Measurements from ENCODE around the gene PRM1.

The PRM1 gene

GRCh38 chr16:11250786-11251524, 30.2 kb downstream of the PRM1 start:
- no peak overlapping the region for H2BK120ac ChIP-seq (ENCODE audit: low read depth, low read length)
- no peak for DNase-seq (ENCODE audit: low spot score)
- no peaks in the 10 kb centered on the region for H3K9me3 ChIP-seq (replicated peaks in 1 of 2; ENCODE audit: control insufficient read depth in 2 of 2, insufficient read depth in 1 of 2, low read depth in 1 of 2, low read length in 2 of 2)
- no peak overlapping the region for H3K9ac ChIP-seq (ENCODE audit: low read depth, low read length, poor library complexity)
- H2BK12ac ChIP-seq (ENCODE audit: low read length): no peak overlapping the region
- H3K27me3 ChIP-seq (ENCODE audit: control insufficient read depth in 3 of 3, insufficient read depth in 3 of 3, low read depth in 1 of 3, low read length in 3 of 3): peaks cover 0 to 13% (median 0%) of the 10 kb centered on the region in 3 experiments
- H3K4ac ChIP-seq (ENCODE audit: low read length): no peak overlapping the region
- H3K14ac ChIP-seq (ENCODE audit: low read length): no peak overlapping the region
- no peak overlapping the region for H4K91ac ChIP-seq (ENCODE audit: low read depth, low read length, poor library complexity)
- WGBS, 2 donors (ENCODE audit: extremely low coverage in 2 of 2, insufficient read length in 2 of 2, insufficient replicate concordance in 1 of 2): no CpG with 5 or more reads among the region's 10 CpGs
- H3K4me3 ChIP-seq (ENCODE audit: low read length in 2 of 2): no peak overlapping the region
- no peak overlapping the region for H3K18ac ChIP-seq (ENCODE audit: low read length)
- H3K4me2 ChIP-seq (ENCODE audit: insufficient read depth, low read length, poor library complexity, severe bottlenecking): no peak overlapping the region
- H2BK5ac ChIP-seq (ENCODE audit: low read length): no peak overlapping the region
- H3K23ac ChIP-seq (ENCODE audit: low read depth, low read length, poor library complexity): no peak overlapping the region
- H2BK15ac ChIP-seq (ENCODE audit: low read length): no peak overlapping the region
- no peak overlapping the region for H3K27ac ChIP-seq (replicated peaks; ENCODE audit: low read length)
- H3K4me1 ChIP-seq (ENCODE audit: control insufficient read depth in 2 of 2, insufficient read depth in 1 of 2, low read depth in 1 of 2, low read length in 2 of 2): peaks cover 3% of the 10 kb centered on the region in 2 donors
- H2AFZ ChIP-seq (ENCODE audit: low read length): no peak overlapping the region
- no peak overlapping the region for H2AK5ac ChIP-seq (ENCODE audit: low read depth, low read length)
- H3K79me1 ChIP-seq (ENCODE audit: low read depth, low read length): no peaks in the 10 kb centered on the region
- H4K8ac ChIP-seq (ENCODE audit: low read depth, low read length): no peak overlapping the region
- peaks cover 0 to 18% of the 10 kb centered on the region in 2 donors for H3K36me3 ChIP-seq (replicated peaks in 1 of 2; ENCODE audit: control insufficient read depth in 2 of 2, insufficient read depth in 2 of 2, low read length in 2 of 2)

GRCh38 chr16:11250091-11250785, 30.9 kb downstream of the PRM1 start:
- H3K18ac ChIP-seq (ENCODE audit: low read length): peak overlapping the region; percentile 75
- no peaks in the 10 kb centered on the region for H3K79me1 ChIP-seq (ENCODE audit: low read depth, low read length)
- no peak overlapping the region for H3K4me2 ChIP-seq (ENCODE audit: insufficient read depth, low read length, poor library complexity, severe bottlenecking)
- H3K4ac ChIP-seq (ENCODE audit: low read length): no peak overlapping the region
- H4K8ac ChIP-seq (ENCODE audit: low read depth, low read length): no peak overlapping the region
- no peak overlapping the region for H2AFZ ChIP-seq (ENCODE audit: low read length)
- no peak overlapping the region for H4K91ac ChIP-seq (ENCODE audit: low read depth, low read length, poor library complexity)
- H2BK5ac ChIP-seq (ENCODE audit: low read length): no peak overlapping the region
- no peak overlapping the region for H3K27ac ChIP-seq (replicated peaks; ENCODE audit: low read length)
- H3K9me3 ChIP-seq (replicated peaks in 1 of 2; ENCODE audit: control insufficient read depth in 2 of 2, insufficient read depth in 1 of 2, low read depth in 1 of 2, low read length in 2 of 2): no peaks in the 10 kb centered on the region
- peaks cover 0 to 12% (median 0%) of the 10 kb centered on the region in 3 experiments for H3K27me3 ChIP-seq (ENCODE audit: control insufficient read depth in 3 of 3, insufficient read depth in 3 of 3, low read depth in 1 of 3, low read length in 3 of 3)
- no peak overlapping the region for H3K4me3 ChIP-seq (ENCODE audit: low read length in 2 of 2)
- H3K4me1 ChIP-seq (ENCODE audit: control insufficient read depth in 2 of 2, insufficient read depth in 1 of 2, low read depth in 1 of 2, low read length in 2 of 2): peaks cover under 1 to 3% of the 10 kb centered on the region in 2 donors
- peaks cover 0 to 18% of the 10 kb centered on the region in 2 donors for H3K36me3 ChIP-seq (replicated peaks in 1 of 2; ENCODE audit: control insufficient read depth in 2 of 2, insufficient read depth in 2 of 2, low read length in 2 of 2)
- DNase-seq (ENCODE audit: low spot score): no peak
- no peak overlapping the region for H3K9ac ChIP-seq (ENCODE audit: low read depth, low read length, poor library complexity)
- no peak overlapping the region for H2BK15ac ChIP-seq (ENCODE audit: low read length)
- no CpG with 5 or more reads among the region's 16 CpGs for WGBS, 2 donors (ENCODE audit: extremely low coverage in 2 of 2, insufficient read length in 2 of 2, insufficient replicate concordance in 1 of 2)
- H2BK12ac ChIP-seq (ENCODE audit: low read length): no peak overlapping the region
- peak overlapping the region; percentile 85 for H2AK5ac ChIP-seq (ENCODE audit: low read depth, low read length)
- no peak overlapping the region for H3K14ac ChIP-seq (ENCODE audit: low read length)
- no peak overlapping the region for H3K23ac ChIP-seq (ENCODE audit: low read depth, low read length, poor library complexity)
- no peak overlapping the region for H2BK120ac ChIP-seq (ENCODE audit: low read depth, low read length)

GRCh38 chr16:11249233-11250061, 31.7 kb downstream of the PRM1 start:
- Histone ChIP-seq H2BK12ac (ENCODE audit: low read length) (no peak overlapping the region), H3K36me3 (replicated peaks in 1 of 2; ENCODE audit: control insufficient read depth in 2 of 2, insufficient read depth in 2 of 2, low read length in 2 of 2) (peaks cover 0 to 18% of the 10 kb centered on the region in 2 donors), H3K14ac (ENCODE audit: low read length) (no peak overlapping the region), H4K91ac (ENCODE audit: low read depth, low read length, poor library complexity) (no peak overlapping the region), H3K4ac (ENCODE audit: low read length) (peak overlapping the region; percentile 66), H3K27me3 (ENCODE audit: control insufficient read depth in 3 of 3, insufficient read depth in 3 of 3, low read depth in 1 of 3, low read length in 3 of 3) (peaks cover 0 to 4% (median 0%) of the 10 kb centered on the region in 3 experiments), H2BK15ac (ENCODE audit: low read length) (no peak overlapping the region), H4K8ac (ENCODE audit: low read depth, low read length) (no peak overlapping the region), H3K4me3 (ENCODE audit: low read length in 2 of 2) (no peak overlapping the region), H2BK120ac (ENCODE audit: low read depth, low read length) (no peak overlapping the region), H3K4me1 (ENCODE audit: control insufficient read depth in 2 of 2, insufficient read depth in 1 of 2, low read depth in 1 of 2, low read length in 2 of 2) (peaks cover 0 to under 1% of the 10 kb centered on the region in 2 donors), H3K27ac (replicated peaks; ENCODE audit: low read length) (no peak overlapping the region), H3K4me2 (ENCODE audit: insufficient read depth, low read length, poor library complexity, severe bottlenecking) (no peak overlapping the region), H2AK5ac (ENCODE audit: low read depth, low read length) (peak overlapping the region; percentile 85), H3K9ac (ENCODE audit: low read depth, low read length, poor library complexity) (peak overlapping the region; percentile 33), H2AFZ (ENCODE audit: low read length) (no peak overlapping the region), H3K18ac (ENCODE audit: low read length) (peak overlapping the region; percentile 48), H3K9me3 (replicated peaks in 1 of 2; ENCODE audit: control insufficient read depth in 2 of 2, insufficient read depth in 1 of 2, low read depth in 1 of 2, low read length in 2 of 2) (no peaks in the 10 kb centered on the region), H3K23ac (ENCODE audit: low read depth, low read length, poor library complexity) (peak overlapping the region; percentile 45), H2BK5ac (ENCODE audit: low read length) (no peak overlapping the region), H3K79me1 (ENCODE audit: low read depth, low read length) (no peaks in the 10 kb centered on the region)
- WGBS, 2 donors (ENCODE audit: extremely low coverage in 2 of 2, insufficient read length in 2 of 2, insufficient replicate concordance in 1 of 2): no CpG with 5 or more reads among the region's 63 CpGs
- no peak for DNase-seq (ENCODE audit: low spot score)

Measured in neuronal stem cell (in vitro differentiated cells).